K562 (cell line): ENCODE measurements around the gene SLC7A4. TPM values are rescaled to one million over a fixed set of nuclear protein-coding genes. Genes with fewer than 3 reads are reported as not detected.

ENCODE experiments used
- ATAC-seq: fragments of 200-7000 bp; cut with Tn5 transposase; 3 replicates; pipeline ENCODE4 v1.9.1; 2020; ENCODE audit warnings: moderate library complexity
- BruUV-seq: library from RNA; stranded (reverse); fragments of 400-500 nt; replicated peaks from 2 replicates; lab custom pipeline; 2021; lab: Mats Ljungman, UMichigan
- CTCF ChIA-PET: fragments of 300-600 bp; formaldehyde crosslinking; extraction: SDS; loops from one replicate; lab custom pipeline; 2021; ENCODE audit warnings: low intra/inter-chr PET ratio; lab: Yijun Ruan, JAX
- POLR2A ChIA-PET: fragments of 300-600, 350-650 bp; sonication (Branson Sonifier 250); formaldehyde crosslinking; extraction: SDS; loops from one replicate; lab custom pipeline; 2021; ENCODE audit warnings: antibody characterized with exemption, inconsistent platforms; lab: Yijun Ruan, JAX
- DNase-seq, 4 experiments: peaks; one replicate each; pipeline versions ENCODE4 v3.0.0 to v3.0.0-alpha.2; 2011 to 2018; ENCODE audit warnings: low spot score in 3 of 4, mixed read lengths in 3 of 4; ENCODE audit errors: extremely low read depth in 1 of 4
- FAIRE-seq: peaks from 2 replicates; lab custom pipeline; 2011; peaks lifted over from hg19 to GRCh38; lab: Jason Lieb, UNC
- H2AFZ ChIP-seq: 2 replicates; pipeline ENCODE4 v1.6.0; 2011; ENCODE audit warnings: low read depth, low read length, control low read depth, inconsistent platforms
- H3K27ac ChIP-seq: fragments of 200-600 bp; 3 replicates; pipeline ENCODE4 v1.8.0; 2011; ENCODE audit warnings: low read depth, mild to moderate bottlenecking, control low read depth, inconsistent platforms, low read length, moderate library complexity, mixed read lengths; ENCODE audit errors: extremely low read depth
- H3K27me3 ChIP-seq, 2 experiments: fragments of 300-600 bp in 1 of 2; 2 replicates in 1 of 2; 3 replicates in 1 of 2; pipeline versions ENCODE4 v1.6.0 to v1.8.0; 2011; ENCODE audit warnings: inconsistent platforms in 2 of 2, low read length in 2 of 2, mild to moderate bottlenecking in 1 of 2, mixed read lengths in 1 of 2, moderate library complexity in 1 of 2; ENCODE audit not compliant: control insufficient read depth in 2 of 2, insufficient read depth in 2 of 2
- H3K36me3 ChIP-seq: fragments of 300-600 bp; 3 replicates; pipeline ENCODE4 v1.8.0; 2011; ENCODE audit warnings: mild to moderate bottlenecking, low read length, inconsistent platforms; ENCODE audit not compliant: control insufficient read depth, insufficient read depth
- H3K4me1 ChIP-seq, 2 experiments: fragments of 200-600 bp in 1 of 2; replicated peaks in 1 of 2; 2 replicates in 1 of 2; 3 replicates in 1 of 2; pipeline versions ENCODE4 v1.5.1 to v1.8.0; 2011; ENCODE audit warnings: inconsistent platforms in 2 of 2, low read length in 2 of 2, mild to moderate bottlenecking in 1 of 2, mixed read lengths in 1 of 2, moderate library complexity in 1 of 2; ENCODE audit not compliant: control insufficient read depth in 2 of 2, insufficient read depth in 2 of 2
- H3K4me2 ChIP-seq: 2 replicates; pipeline ENCODE4 v1.6.1; 2011; ENCODE audit warnings: low read length, control low read depth, inconsistent platforms, mixed read lengths; ENCODE audit not compliant: insufficient read depth
- H3K4me3 ChIP-seq: fragments of 200-600 bp; sonication (generic), shearing (Covaris generic); 2 replicates; pipeline ENCODE4 v1.5.1; 2016; ENCODE audit warnings: control low read depth, inconsistent platforms
- H3K79me2 ChIP-seq: fragments of 200-600 bp; 3 replicates; pipeline ENCODE4 v1.8.0; 2011; ENCODE audit warnings: low read length, inconsistent platforms; ENCODE audit not compliant: control insufficient read depth, insufficient read depth
- H3K9ac ChIP-seq, 2 experiments: 2 replicates each; pipeline versions ENCODE4 v1.6.0 to v1.6.1; 2011; ENCODE audit warnings: low read depth in 2 of 2, low read length in 2 of 2, control low read depth in 1 of 2, inconsistent platforms in 1 of 2, mild to moderate bottlenecking in 1 of 2, mixed read lengths in 1 of 2; ENCODE audit not compliant: insufficient read depth in 1 of 2
- H3K9me1 ChIP-seq: one replicate; pipeline ENCODE4 v1.6.0; 2011; ENCODE audit warnings: inconsistent platforms, mild to moderate bottlenecking, low read length, moderate library complexity; ENCODE audit not compliant: control insufficient read depth, insufficient read depth
- H3K9me3 ChIP-seq: replicated peaks from 2 replicates; pipeline ENCODE4 v1.5.1; 2011; ENCODE audit warnings: low read depth, low read length, inconsistent platforms; ENCODE audit not compliant: control insufficient read depth, insufficient read depth
- H4K20me1 ChIP-seq: replicated peaks from 2 replicates; pipeline ENCODE4 v1.6.1; 2011; ENCODE audit warnings: low read length, inconsistent platforms, mixed read lengths; ENCODE audit not compliant: control insufficient read depth, insufficient read depth
- E2F4 ChIP-seq: sonication (generic); formaldehyde crosslinking; IDR thresholded peaks from 2 replicates; pipeline ENCODE4 v1.8.0; 2022; ENCODE audit warnings: mild to moderate bottlenecking, low read depth, missing genetic modification reagents
- HIVEP1 ChIP-seq: fragments of 250-450 bp; sonication (Bioruptor Pico); IDR thresholded peaks from 2 replicates; pipeline ENCODE4 v1.4.0; 2020; ENCODE audit warnings: mild to moderate bottlenecking
- IRF1 ChIP-seq: sonication (generic); formaldehyde crosslinking; IDR thresholded peaks from 2 replicates; pipeline ENCODE4 v1.8.0; 2022; ENCODE audit warnings: missing genetic modification reagents, mild to moderate bottlenecking, borderline replicate concordance
- IRF9 ChIP-seq: fragments of 450-650 bp; IDR thresholded peaks from 2 replicates; pipeline ENCODE4 v1.6.1; 2016; ENCODE audit warnings: missing biosample characterization, missing genetic modification characterization
- LEF1 ChIP-seq: fragments of 450-650 bp; IDR thresholded peaks from 2 replicates; pipeline ENCODE4 v1.6.1; 2016; ENCODE audit warnings: mild to moderate bottlenecking
- MCM2 ChIP-seq: fragments of 450-650 bp; IDR thresholded peaks from 2 replicates; pipeline ENCODE4 v1.6.1; 2017; ENCODE audit warnings: low read depth, mild to moderate bottlenecking
- NR1H2 ChIP-seq: sonication (generic); formaldehyde crosslinking; IDR thresholded peaks from 2 replicates; pipeline ENCODE4 v1.4.0; 2020; ENCODE audit warnings: mild to moderate bottlenecking, missing genetic modification reagents
- SIN3A ChIP-seq, 2 experiments: fragments of 150-350 bp in 1 of 2; IDR thresholded peaks; 2 replicates each; pipeline ENCODE4 v1.6.1; 2011 to 2016; ENCODE audit warnings: borderline replicate concordance in 2 of 2, low read depth in 2 of 2, low read length in 2 of 2, mild to moderate bottlenecking in 2 of 2, moderate library complexity in 2 of 2; ENCODE audit not compliant: control insufficient read depth in 1 of 2
- SP2 ChIP-seq: IDR thresholded peaks from 2 replicates; pipeline ENCODE4 v1.6.1; 2011; ENCODE audit warnings: mild to moderate bottlenecking, low read depth, low read length, moderate library complexity; ENCODE audit not compliant: poor library complexity, severe bottlenecking; ENCODE audit errors: extremely low read depth
- ZFP36 ChIP-seq: fragments of 150-350 bp; IDR thresholded peaks from 2 replicates; pipeline ENCODE4 v1.6.1; 2018; ENCODE audit warnings: low read length, low read depth; ENCODE audit not compliant: partially characterized antibody
- WGBS: fragments of 100-300 bp; shearing (Covaris generic); methylation state at CpG from one replicate; pipeline ENCODE4 v1.1.6; 2016; ENCODE audit warnings: low coverage, mixed read lengths; ENCODE audit not compliant: insufficient coverage; ENCODE audit errors: missing lambda C conversion rate; 5-methylcytosine and 5-hydroxymethylcytosine counted together
- in situ Hi-C: fragments of 300-500 bp; cut with MboI; formaldehyde crosslinking; loops from 4 replicates; pipeline ENCODE4 v1.15.0; 2018; ENCODE audit warnings: inconsistent platforms, mixed read lengths
- intact Hi-C: fragments of 100-400 bp; cut with micrococcal nuclease; formaldehyde crosslinking; loops from 2 replicates; pipeline ENCODE4 v1.14.2; 2022
- polyA plus RNA-seq, 8 experiments: library from polyadenylated mRNA; depleted of rRNA in 4 of 8; stranded (reverse) in 5 of 8; unstranded in 3 of 8; fragments of >200 nt; fragmentation: Nextera tagmentation in 2 of 8; fragmentation: Illumina TruSeq in 1 of 8; extraction: Ambion mirVana in 2 of 8; extraction: Trizol in 1 of 8; gene quantifications; 2 replicates each; pipeline versions ENCODE4 v1.2.1 to v1.2.3, GENCODE V29; 2011 to 2014; ENCODE audit warnings: inconsistent platforms in 1 of 8, missing spikeins in 1 of 8
- total RNA-seq, 7 experiments: library from RNA; depleted of rRNA in 6 of 7; stranded (reverse); fragments of >200 nt in 6 of 7; fragmentation: Illumina TruSeq in 2 of 7; extraction: Trizol in 2 of 7; gene quantifications; 2 replicates each; pipeline versions ENCODE4 v1.2.1 to v1.2.3, GENCODE V29; 2011 to 2021; ENCODE audit warnings: low replicate concordance in 1 of 7
- TF ChIP-seq, protein P1 (sequence below): fragments of 450-650 bp; conservative IDR thresholded peaks from 2 replicates; pipeline ENCODE4 v1.6.1; 2016; ENCODE audit warnings: missing genetic modification characterization, low read depth, mild to moderate bottlenecking, control low read depth, missing compliant biosample characterization

SLC7A4 gene
- total and polyA plus RNA-seq, 9 of the 15 experiments (the other 6 are each of a cell fraction or from before 2014, with no cell fraction given): not detected

DNA sequence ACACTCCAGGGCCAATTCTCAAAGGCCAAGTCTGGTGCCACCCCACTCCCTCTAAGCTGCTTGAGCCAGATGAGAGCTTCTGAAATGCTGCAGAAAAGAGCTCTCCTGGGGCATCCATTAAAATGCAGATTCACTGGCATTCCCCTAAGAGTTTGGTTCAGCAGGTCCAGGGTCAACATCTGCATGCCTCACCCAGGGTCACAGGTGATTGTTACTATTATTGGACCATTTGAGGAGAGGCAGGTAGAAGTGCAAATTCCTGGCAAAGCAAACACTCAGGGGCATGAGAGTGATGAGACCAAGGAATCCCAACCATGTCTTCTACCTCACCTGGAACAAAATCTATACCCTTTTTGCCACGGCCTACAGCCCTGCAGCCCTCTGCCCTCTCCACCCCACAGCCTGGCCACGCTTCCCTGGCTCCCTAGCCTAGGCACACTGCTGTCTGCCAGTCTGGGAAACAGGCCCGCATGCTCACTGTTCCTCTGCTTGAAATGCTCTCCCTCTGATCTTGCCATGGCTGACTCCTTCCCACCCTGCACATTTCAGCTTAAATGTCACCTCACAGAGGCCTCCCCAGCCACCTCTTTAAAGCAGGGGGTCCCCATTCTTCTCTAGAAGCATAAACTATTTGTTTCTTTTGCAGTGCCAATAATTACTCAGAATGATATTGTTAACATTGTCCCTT is 21.8 kb downstream of the SLC7A4 start:
- peaks cover 10% of the 10 kb centered on the region; the same call in 1 of the 3 replicates for H3K36me3 ChIP-seq
- no peak for ATAC-seq
- POLR2A ChIA-PET: interaction anchor here (0.7 to 13.9 kb wide), 6 partner anchors 10 to 255 kb away, joined by 3 to 333 read pairs (median 4); partner anchors contain the start of gene THAP7
- H3K9ac ChIP-seq: peak overlapping the region in 1 of 2 experiments; percentile 2; a peak in 2 of 4 replicates
- H3K4me3 ChIP-seq: no peak overlapping the region
- no TSS peak for BruUV-seq
- TF ChIP-seq LEF1 (no peak), SP2 (no peak), HIVEP1 (CRISPR knock-in tag) (no peak), NR1H2 (no peak), IRF1 (CRISPR knock-in tag) (no peak), IRF9 (tag) (no peak), SIN3A (IDR thresholded peaks at IDR 0.05; ENCODE audit: borderline replicate concordance in 2 of 2, control insufficient read depth in 1 of 2, low read depth in 2 of 2, low read length in 2 of 2) (0 out of 4 replicates have a peak, but pooled peaks of 1 of the 2 experiments have one; percentile 17), ZFP36 (peak; percentile 70), E2F4 (CRISPR knock-in tag) (no peak), MCM2 (no peak)
- TF ChIP-seq, protein P1, sequence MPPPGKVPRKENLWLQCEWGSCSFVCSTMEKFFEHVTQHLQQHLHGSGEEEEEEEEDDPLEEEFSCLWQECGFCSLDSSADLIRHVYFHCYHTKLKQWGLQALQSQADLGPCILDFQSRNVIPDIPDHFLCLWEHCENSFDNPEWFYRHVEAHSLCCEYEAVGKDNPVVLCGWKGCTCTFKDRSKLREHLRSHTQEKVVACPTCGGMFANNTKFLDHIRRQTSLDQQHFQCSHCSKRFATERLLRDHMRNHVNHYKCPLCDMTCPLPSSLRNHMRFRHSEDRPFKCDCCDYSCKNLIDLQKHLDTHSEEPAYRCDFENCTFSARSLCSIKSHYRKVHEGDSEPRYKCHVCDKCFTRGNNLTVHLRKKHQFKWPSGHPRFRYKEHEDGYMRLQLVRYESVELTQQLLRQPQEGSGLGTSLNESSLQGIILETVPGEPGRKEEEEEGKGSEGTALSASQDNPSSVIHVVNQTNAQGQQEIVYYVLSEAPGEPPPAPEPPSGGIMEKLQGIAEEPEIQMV (tag): no peak
- 48% methylated on average over 3 of the region's 3 CpGs for WGBS
- peaks cover 7% of the 10 kb centered on the region for H3K9me1 ChIP-seq
- CTCF ChIA-PET: no interaction called here
- H2AFZ ChIP-seq: no peak overlapping the region
- peaks cover 13% of the 10 kb centered on the region; the same call in 2 of the 3 replicates for H3K79me2 ChIP-seq
- H3K9me3 ChIP-seq: no peaks in the 10 kb centered on the region
- H4K20me1 ChIP-seq: peaks cover 12% of the 10 kb centered on the region
- DNase-seq: no peak
- in situ Hi-C loops: no loop called here
- no peak overlapping the region for H3K27ac ChIP-seq
- no peak for FAIRE-seq
- H3K27me3 ChIP-seq: no peaks in the 10 kb centered on the region
- no peak overlapping the region for H3K4me2 ChIP-seq
- H3K4me1 ChIP-seq: peaks cover 20 to 34% of the 10 kb centered on the region in 2 experiments
- intact Hi-C loops: loop anchor here (5.0 kb wide), 1 partner anchor 37 kb away; the partner anchor contains the start of gene LRRC74B
